WTC11 (cell line): ENCODE data around the gene CBFA2T2.
"Not testable (repeated sequence)": the region's sequence is repeated elsewhere in the genome, so short reads cannot be mapped to it uniquely, and the experiment has no call there.

Source experiments
- ETV6 ChIP-seq: sonication (generic); formaldehyde crosslinking; IDR thresholded peaks from 2 replicates; pipeline ENCODE4 v1.8.1; 2022; ENCODE audit warnings: mild to moderate bottlenecking, missing genetic modification reagents
- FOXP1 ChIP-seq: sonication (generic); formaldehyde crosslinking; IDR thresholded peaks from 2 replicates; pipeline ENCODE4 v1.8.0; 2022; ENCODE audit warnings: missing genetic modification reagents, mild to moderate bottlenecking, moderate library complexity, borderline replicate concordance
- NR2C2 ChIP-seq: sonication (generic); formaldehyde crosslinking; IDR thresholded peaks from 2 replicates; pipeline ENCODE4 v1.8.0; 2022; ENCODE audit warnings: mild to moderate bottlenecking, missing genetic modification reagents
- PREB ChIP-seq: sonication (generic); formaldehyde crosslinking; IDR thresholded peaks from 2 replicates; pipeline ENCODE4 v1.8.1; 2022; ENCODE audit warnings: mild to moderate bottlenecking, missing genetic modification reagents, moderate library complexity, borderline replicate concordance
- SMAD3 ChIP-seq: sonication (generic); formaldehyde crosslinking; IDR thresholded peaks from 2 replicates; pipeline ENCODE4 v1.8.0; 2022; ENCODE audit warnings: missing genetic modification reagents, mild to moderate bottlenecking, borderline replicate concordance
- TCF7 ChIP-seq: sonication (generic); formaldehyde crosslinking; IDR thresholded peaks from 2 replicates; pipeline ENCODE4 v1.8.0; 2022; ENCODE audit warnings: mild to moderate bottlenecking, low read depth, missing genetic modification reagents, moderate library complexity
- ZNF138 ChIP-seq: sonication (generic); formaldehyde crosslinking; conservative IDR thresholded peaks from 2 replicates; pipeline ENCODE4 v1.8.1; 2022; ENCODE audit warnings: mild to moderate bottlenecking, moderate library complexity, missing genetic modification reagents
- ZNF396 ChIP-seq: fragments of 250-450 bp; sonication (Bioruptor Pico); IDR thresholded peaks from 2 replicates; pipeline ENCODE4 v1.8.0; 2021; ENCODE audit warnings: mild to moderate bottlenecking, moderate library complexity, borderline replicate concordance
- TF ChIP-seq, protein P1 (sequence below): fragments of 200-600 bp; IDR thresholded peaks from 2 replicates; pipeline ENCODE4 v1.8.0; 2022; ENCODE audit warnings: antibody characterized with exemption
- TF ChIP-seq, protein P2 (sequence below): sonication (generic); formaldehyde crosslinking; IDR thresholded peaks from 2 replicates; pipeline ENCODE4 v1.8.1; 2022; ENCODE audit warnings: low read depth, missing genetic modification reagents, borderline replicate concordance
- TF ChIP-seq, protein P3 (sequence below): sonication (generic); formaldehyde crosslinking; conservative IDR thresholded peaks from 2 replicates; pipeline ENCODE4 v1.8.1; 2022; ENCODE audit warnings: mild to moderate bottlenecking, missing genetic modification reagents

DNA sequence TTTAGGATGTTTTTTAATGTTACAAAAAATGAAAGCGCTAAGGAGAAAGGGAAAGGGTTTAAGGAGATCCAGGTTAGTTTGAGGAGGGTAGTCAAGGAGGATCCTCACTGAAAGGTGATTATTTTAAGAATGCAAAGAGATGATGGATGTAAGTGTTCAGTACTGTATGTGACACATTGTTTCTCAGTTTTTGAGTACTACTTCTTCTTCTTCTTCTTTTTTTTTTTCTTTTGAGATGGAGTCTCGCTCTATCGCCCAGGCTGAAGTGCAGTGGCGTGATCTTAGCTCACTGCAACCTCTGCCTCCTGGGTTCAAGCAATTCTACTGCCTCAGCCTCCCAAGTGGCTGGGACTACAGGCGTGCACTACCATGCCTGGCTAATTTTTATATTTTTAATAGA, 83.4 kb downstream of the CBFA2T2 start:
- TF ChIP-seq FOXP1 (CRISPR knock-in tag); SMAD3 (CRISPR knock-in tag); ZNF396; ZNF138 (CRISPR knock-in tag); PREB (CRISPR knock-in tag); ETV6 (CRISPR knock-in tag); NR2C2 (CRISPR knock-in tag); TCF7 (CRISPR knock-in tag): not testable (repeated sequence)
- TF ChIP-seq, protein P1, sequence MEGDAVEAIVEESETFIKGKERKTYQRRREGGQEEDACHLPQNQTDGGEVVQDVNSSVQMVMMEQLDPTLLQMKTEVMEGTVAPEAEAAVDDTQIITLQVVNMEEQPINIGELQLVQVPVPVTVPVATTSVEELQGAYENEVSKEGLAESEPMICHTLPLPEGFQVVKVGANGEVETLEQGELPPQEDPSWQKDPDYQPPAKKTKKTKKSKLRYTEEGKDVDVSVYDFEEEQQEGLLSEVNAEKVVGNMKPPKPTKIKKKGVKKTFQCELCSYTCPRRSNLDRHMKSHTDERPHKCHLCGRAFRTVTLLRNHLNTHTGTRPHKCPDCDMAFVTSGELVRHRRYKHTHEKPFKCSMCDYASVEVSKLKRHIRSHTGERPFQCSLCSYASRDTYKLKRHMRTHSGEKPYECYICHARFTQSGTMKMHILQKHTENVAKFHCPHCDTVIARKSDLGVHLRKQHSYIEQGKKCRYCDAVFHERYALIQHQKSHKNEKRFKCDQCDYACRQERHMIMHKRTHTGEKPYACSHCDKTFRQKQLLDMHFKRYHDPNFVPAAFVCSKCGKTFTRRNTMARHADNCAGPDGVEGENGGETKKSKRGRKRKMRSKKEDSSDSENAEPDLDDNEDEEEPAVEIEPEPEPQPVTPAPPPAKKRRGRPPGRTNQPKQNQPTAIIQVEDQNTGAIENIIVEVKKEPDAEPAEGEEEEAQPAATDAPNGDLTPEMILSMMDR: not testable (repeated sequence)
- TF ChIP-seq, protein P2, sequence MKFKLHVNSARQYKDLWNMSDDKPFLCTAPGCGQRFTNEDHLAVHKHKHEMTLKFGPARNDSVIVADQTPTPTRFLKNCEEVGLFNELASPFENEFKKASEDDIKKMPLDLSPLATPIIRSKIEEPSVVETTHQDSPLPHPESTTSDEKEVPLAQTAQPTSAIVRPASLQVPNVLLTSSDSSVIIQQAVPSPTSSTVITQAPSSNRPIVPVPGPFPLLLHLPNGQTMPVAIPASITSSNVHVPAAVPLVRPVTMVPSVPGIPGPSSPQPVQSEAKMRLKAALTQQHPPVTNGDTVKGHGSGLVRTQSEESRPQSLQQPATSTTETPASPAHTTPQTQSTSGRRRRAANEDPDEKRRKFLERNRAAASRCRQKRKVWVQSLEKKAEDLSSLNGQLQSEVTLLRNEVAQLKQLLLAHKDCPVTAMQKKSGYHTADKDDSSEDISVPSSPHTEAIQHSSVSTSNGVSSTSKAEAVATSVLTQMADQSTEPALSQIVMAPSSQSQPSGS (CRISPR knock-in tag): not testable (repeated sequence)
- TF ChIP-seq, protein P3, sequence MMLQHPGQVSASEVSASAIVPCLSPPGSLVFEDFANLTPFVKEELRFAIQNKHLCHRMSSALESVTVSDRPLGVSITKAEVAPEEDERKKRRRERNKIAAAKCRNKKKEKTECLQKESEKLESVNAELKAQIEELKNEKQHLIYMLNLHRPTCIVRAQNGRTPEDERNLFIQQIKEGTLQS: not testable (repeated sequence)
